Measurements from ENCODE around the gene ZNF519.
"Not testable (repeated sequence)": the region's sequence is repeated elsewhere in the genome, so short reads cannot be mapped to it uniquely, and the experiment has no call there.

ZNF519 gene

GRCh38 chr18:14132271-14132700 is at the start of gene ZNF519:
Gene ZNF519, minus strand, starts transcription at chr18:14132435. Its CDS starts 158 bp downstream, at chr18:14132277.
- peak; percentile 82 to 84 for DNase-seq

- no peak for DNase-seq
Measured at GRCh38 chr18:14179306-14179705, 47.1 kb upstream of the ZNF519 start.

GRCh38 chr18:14178321-14179196 is 46.3 kb upstream of the ZNF519 start:
- DNase-seq = peak; percentile 64 to 67

- DNase-seq = not testable (repeated sequence)
Measured at GRCh38 chr18:14177540-14178320, 45.5 kb upstream of the ZNF519 start.

DNA sequence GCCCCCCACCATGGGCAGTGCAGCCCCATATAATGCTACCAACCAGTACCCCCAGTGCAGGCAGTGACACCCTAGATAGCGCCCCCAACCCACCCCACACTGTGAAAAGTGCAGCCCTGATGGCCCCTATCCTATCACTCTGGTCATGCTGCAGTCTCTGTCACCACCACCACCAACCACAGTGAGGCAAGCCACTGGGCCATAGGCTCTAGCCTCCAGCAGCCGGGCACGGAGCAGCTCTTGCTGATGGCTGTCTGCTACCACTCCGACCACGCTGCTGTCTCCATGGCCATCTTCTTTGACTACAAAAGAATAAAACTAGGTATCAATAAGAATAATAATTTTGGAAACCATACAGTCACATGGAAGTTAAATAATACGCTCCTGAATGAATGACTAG is 43.2 kb upstream of the ZNF519 start:
- not testable (repeated sequence) for DNase-seq

DNA sequence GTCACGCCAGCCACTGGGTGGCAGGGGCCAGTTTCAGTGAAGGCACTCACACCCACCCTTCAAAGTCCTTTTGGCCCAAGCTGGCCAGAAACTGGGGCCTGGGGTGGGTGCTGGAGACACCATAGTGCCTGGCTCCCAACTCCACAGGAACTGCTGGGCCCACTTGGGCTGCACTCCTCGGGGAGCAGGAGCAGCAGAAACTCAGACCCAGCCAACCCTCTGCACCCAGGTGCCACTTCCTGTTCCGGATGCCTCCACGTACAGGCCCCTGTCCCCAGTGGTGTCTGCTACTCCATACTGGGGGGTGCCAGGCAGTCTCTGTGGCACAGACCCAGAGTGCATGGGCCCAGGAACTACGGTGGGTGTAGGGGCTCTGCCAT is 42.5 kb upstream of the ZNF519 start:
- DNase-seq = no peak

- DNase-seq = not testable (repeated sequence)
Measured at GRCh38 chr18:14174002-14174705, 41.9 kb upstream of the ZNF519 start.

DNA sequence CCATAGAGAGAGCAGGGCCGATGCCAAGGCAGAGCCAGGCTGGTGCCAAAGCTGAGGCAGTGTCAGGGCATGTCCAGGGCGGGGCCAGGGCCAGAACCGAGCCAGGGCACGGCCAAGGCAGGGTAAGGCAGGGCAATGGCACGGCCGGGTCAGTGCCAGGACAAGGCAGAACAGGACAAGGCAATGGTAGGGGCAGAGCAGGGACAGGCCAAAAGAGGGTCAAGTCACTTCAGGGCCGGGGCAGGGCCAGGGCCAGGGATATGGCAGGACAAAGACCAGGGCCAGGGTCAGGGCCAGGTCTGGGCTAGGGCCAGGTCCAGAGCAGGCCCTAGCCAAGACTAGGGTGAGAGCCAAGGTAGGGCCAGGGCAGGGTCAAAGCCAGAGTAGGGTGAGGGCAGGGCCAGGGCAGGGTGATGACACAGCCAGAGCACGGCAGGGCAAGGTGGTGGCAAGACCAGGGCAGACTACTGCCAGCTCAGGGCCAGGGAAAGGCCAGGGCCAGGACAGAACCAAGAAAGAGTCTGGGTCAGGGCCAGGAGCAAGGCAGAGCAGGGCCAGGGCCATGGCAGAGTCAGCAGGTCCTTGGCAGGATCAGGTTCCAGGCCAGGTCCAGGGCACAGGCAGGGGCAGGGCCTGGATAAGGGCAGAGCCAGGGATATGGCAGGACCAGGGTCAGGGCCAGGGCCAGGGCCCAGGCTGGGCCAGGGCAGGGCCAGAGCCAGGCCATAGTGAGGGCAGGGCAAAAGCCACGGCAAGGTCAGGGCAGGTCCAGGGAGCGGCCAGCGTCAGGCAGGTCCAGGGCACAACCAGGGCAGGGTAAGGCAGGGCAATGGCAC is 41.1 kb upstream of the ZNF519 start:
- not testable (repeated sequence) for DNase-seq

- not testable (repeated sequence) for DNase-seq
Measured at GRCh38 chr18:14172142-14173115, 40.2 kb upstream of the ZNF519 start.

GRCh38 chr18:14171301-14172141 is 39.3 kb upstream of the ZNF519 start:
- not testable (repeated sequence) for DNase-seq

DNA sequence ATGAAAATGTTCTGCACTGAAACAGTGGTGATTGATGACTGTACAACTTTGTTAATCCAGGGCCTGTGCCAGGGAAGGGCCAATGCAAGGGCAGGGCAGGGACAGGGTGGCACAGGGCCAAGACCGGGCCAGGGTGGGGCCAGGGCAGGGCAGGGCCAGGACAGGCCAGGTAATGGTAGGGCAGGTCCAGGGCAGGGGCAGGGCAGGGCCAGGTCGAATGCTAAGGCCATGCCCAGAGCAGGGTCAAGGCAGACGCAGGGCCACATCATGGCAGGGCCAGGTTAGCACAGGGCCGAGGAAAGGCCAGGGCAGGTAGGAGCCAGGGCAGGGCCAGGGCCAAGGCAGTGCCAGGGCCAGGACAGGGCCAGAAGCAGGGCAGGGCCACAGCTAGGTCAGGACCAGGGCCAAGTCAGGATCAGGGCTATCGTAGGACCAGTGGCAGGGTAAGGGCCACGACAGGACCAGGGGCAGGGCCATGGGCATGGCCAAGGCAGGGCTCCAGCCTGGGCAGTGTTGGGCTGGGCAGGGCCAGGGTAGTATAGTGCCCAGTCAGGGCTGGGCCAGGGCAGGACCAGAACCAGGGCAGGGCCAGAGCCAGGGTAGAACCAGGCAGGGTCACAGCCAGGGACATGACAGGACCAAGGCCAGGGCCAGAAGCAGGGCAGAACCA is 38.3 kb upstream of the ZNF519 start:
- DNase-seq = not testable (repeated sequence)

DNA sequence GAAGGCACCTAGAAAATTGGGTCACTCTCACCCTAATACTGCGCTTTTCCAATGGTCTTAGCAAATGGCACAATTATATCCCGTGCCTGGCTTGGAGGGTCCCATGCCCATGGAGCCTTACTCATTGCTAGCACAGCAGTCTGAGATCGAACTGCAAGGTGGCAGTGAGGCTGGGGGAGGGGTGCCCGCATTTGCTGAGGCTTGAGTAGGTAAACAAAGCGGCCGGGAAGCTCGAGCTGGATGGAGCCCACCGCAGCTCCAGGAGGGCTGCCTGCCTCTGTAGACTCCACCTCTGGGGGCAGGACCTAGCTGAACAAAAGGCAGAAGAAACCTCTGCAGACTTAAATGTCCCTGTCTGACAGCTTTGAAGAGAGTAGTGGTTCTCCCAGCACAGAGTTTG is 30.7 kb upstream of the ZNF519 start:
- not testable (repeated sequence) for DNase-seq

DNA sequence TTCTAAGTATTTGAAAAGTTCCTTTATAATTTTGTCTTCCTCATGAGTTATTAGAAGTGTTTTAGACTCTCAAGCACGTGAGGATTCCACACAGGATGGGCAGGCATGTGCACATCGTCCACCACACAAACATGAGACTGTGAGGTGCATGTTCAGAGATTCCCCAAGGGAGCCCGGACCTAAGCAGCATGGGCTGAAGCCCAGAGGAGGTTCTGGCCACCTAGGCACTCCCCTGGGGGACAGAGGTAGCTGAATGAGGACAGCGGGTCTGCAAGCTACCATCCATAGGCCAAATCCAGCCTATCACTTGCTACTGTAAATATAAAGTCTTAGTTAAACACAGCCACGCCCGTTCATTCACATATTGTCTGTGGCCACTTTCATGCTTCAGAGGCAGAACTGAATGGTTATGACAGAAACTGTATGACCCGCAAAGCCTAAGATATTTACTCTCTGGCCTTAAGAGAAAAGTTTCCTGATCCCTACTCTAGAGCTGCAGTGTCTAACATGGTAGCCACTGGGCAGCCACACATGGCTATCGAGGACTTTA is 19.4 kb upstream of the ZNF519 start:
- DNase-seq = not testable (repeated sequence)

DNA sequence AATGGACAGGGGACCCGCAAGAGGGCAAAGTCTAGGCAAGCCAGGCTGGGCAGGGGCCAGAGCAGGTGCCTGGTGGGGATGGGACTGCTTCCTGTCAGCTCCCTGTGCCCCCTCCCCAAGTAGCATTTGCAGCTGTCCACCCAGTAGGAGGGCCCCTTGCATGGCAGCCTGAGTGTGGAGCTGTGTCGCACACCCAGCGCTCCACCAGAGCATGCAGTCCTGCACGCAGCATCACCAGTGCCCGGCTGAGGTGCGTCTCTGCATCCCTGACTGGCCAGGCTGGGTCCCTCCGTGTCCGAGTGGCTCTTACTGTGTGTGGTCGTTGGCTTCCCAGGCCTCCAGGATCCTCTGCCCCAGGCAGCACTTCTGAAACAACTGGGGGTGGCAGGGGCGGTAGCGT is 18.5 kb upstream of the ZNF519 start:
- DNase-seq = not testable (repeated sequence)

DNA sequence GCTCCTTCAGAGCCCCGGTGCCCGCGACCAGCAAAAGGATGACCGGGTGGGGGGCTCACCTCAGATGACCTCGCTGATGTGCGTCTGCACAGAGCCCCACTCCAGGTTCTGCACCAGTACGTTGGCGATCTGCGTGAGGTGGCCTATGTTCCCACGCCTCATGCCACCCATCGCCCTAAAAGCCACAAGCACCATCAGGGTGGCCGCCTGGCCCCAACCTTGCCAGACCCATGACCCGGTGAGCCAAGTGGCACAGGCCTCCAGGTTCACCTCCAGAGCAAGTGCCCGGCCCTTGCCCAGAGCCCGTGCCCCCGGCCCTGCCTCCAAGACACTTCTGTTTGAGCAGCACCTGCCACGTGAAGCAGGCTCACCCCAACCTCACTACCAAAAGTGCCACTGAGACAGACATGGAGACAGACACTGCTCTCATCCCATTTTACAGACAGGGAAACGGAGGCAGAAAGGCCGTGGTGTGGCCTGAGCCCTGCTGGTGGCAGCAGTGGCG is 17.7 kb upstream of the ZNF519 start:
- DNase-seq = not testable (repeated sequence)

GRCh38 chr18:14149121-14149850 is 17.1 kb upstream of the ZNF519 start:
- not testable (repeated sequence) for DNase-seq

GRCh38 chr18:14147935-14148865 is 16.0 kb upstream of the ZNF519 start:
- DNase-seq = not testable (repeated sequence)

All from activated CD4-positive, alpha-beta T cell treated with anti-CD3 and anti-CD28 coated beads, Interleukin-2, amount 50 U/mL, for 4 hours (primary cell).